Effector CD4-positive, alpha-beta T cell (primary cell): Measurements from ENCODE around the gene ALKBH7.

Experiments
- DNase-seq: peaks from one replicate; pipeline ENCODE4 v3.0.0-alpha.2; 2020

Gene ALKBH7

GRCh38 chr19:6402058-6402457 is 29.5 kb downstream of the ALKBH7 start:
- no peak for DNase-seq

DNA sequence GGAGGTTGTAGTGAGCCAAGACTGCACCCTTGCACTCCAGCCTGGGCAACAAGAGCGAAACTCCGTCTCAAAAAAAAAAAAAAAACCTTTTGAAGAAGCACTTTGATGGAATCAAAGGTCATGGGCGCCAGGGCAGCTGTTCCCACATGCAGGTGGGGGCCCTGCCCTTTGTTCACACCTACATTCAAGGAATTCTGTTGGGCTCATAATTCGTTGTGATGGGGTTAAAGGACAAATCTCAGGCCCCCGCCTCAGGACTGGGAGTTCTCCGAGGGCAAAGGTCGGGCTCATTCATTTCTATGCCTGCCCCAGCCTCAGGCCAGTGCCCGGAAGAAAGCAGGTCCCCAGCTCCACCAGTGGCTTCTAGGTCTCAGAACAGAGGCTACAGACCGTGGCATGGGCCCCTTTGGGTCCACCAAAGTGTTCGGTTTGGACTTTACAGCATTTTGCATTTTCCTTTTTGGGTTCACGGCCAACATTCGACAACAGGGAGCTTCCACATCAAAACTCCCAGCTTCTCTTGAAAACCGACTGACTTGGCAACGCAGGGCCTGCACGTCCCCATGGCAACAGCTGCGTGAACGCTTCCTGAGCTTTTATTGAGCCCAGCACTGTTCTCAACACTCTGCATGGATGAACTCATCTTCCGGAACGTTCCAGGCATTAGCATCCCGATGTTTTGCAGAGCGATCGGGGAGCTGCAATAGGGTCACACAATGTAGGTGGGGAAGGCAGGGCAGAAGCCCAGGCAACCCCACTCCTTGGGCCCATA is 30.4 kb downstream of the ALKBH7 start:
- no peak for DNase-seq

DNA sequence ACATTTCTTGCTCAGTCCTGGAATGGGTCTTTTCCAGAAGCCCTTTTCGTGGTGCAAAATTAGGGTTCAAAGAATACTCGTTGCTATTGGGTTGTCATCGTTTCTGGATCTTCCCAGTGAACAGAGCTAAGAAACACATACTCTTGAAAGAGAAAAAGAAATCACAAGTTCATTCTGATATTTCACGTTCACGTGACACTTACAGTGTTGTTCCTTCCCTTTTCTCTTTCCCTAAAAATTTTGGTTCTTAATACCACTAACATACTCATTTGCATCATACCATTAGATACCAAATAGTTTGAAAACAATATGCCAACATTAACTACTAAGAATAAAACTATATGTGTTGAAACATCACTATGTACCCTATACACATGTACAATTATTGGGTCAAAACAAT is 33.8 kb downstream of the ALKBH7 start:
- no peak for DNase-seq

GRCh38 chr19:6409346-6409745 is 36.8 kb downstream of the ALKBH7 start:
- no peak for DNase-seq

GRCh38 chr19:6412061-6412446 is 39.5 kb downstream of the ALKBH7 start:
- DNase-seq, result no peak

DNA sequence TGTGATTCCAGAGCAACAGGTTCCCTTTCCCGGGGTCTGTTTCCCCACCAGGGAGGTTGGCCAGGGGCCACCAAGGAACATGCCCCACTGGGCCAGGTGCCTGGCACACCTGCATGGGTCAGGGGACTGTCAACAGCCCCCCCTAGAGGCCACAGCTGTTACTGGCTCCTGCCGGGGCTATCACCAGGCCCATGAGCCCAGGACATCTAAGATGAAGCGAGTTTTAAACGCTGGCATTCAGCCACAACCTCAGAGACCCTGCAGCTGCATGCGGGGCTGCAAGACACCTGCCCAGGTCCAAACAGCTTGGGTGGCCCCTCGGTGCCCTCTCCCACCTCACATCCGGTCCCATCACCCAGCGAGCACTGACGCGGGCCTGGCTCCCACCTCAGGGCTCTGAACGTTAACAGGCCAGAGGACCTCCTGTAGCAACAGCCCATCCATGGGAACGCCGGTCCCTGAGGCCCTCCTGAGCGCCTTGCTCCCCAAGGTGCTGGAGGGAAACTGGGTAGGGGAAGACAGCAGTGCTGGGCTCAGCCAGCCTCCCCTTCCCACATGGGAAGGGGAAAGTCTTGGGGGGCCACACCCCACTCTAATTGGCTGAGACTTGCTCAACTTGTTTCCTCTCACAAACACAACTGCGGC is 40.0 kb downstream of the ALKBH7 start:
- peak; percentile 38 for DNase-seq

DNA sequence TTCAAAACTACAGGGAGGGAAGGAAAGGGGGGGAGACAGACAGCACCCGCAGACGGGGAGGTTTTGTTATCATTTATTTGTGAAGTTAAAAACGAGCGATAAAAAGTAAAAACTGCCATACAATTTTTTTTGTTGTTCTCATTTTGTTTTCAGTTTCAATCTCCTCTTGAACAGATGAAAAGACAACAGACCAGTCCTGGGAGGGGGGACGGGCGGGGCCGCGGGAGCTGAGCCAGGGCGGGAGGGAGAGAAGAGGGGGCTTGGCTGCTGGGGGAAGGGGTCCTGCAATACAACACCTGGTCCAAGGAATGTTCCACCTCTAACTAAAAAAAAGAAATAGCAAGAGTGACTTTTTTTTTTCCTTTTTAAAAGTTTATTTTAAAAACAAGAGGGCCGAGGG is 40.7 kb downstream of the ALKBH7 start:
- DNase-seq, result no peak

- DNase-seq, result no peak
These were observed 41.4 kb downstream of the ALKBH7 start for GRCh38 chr19:6413721-6414643.

DNA sequence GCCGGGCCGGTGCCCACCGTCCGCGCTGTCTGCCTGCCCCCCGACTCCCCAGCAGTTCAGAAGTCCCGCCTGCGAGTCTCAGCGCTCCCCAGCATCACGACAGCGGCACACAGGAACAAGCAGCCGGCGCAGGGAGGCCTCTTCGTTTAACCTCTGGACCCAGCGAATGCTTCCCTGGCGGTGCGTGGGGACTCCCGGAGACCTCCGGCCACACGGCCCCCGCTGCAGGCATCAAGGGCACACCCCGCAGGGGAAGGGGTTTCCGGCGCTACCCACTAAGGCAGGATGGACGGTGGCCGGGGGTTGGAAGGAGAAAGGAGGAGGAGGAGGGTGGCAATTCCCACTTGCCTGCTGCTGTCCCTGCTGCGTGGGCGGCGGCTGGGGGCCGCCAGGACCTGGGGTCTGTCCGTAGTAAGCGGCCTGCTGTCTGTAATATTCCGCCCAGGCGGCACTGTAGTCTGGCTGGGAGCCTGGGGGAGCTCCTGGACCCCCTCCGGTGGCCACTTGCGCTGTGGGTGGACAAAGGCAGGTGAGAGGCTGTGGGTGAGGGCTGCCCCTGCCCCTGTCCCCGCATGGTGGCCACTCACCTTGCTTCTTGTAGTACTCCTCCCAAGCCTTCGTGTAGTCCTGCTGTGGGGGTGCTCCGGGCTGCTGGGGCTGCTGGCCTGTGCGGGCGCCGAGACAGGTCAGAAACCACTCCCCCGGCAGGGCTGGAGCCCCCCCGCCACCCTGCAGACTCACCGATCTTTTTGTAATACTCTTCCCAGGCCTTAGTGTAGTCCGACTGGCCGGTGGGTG is 42.4 kb downstream of the ALKBH7 start:
- no peak for DNase-seq

DNA sequence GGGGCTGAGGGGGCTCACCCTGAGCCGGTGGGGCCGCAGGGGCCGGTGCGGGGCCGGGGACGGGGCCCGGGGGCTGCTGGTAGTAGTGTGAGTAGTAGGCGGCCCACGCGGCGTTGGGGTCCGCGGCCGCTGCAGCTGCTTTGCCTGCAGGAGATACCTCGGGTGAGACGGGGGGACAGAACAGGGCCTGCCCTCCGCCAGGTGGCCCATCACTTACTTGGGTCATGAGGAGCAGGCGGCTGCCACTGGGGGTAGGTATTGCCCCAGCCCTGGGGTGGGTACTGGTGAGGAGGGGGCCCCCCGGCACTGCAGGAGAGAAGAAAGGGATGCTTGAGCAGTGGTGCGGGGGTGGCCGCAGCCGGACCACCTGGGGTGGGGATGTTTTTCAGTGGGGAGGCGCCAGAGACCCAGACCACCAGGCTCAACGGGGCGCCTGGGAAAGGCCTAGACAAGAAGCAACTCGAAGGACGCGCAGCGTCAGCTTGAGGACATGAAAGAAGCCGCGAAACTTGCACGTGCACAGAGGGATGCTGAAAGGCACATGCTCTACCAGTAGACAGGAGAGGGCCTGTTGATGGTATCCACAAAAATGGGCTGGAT is 43.1 kb downstream of the ALKBH7 start:
- DNase-seq, result no peak

GRCh38 chr19:6416658-6417405 is 44.2 kb downstream of the ALKBH7 start:
- DNase-seq, result no peak

GRCh38 chr19:6417713-6418561 is 45.3 kb downstream of the ALKBH7 start:
- no peak for DNase-seq

GRCh38 chr19:6418562-6418932 is 46.0 kb downstream of the ALKBH7 start:
- DNase-seq, result no peak

GRCh38 chr19:6421075-6422014 is 48.8 kb downstream of the ALKBH7 start:
- DNase-seq, result no peak

GRCh38 chr19:6423499-6424194 is 51.1 kb downstream of the ALKBH7 start:
- no peak for DNase-seq

- no peak for DNase-seq
These were observed 51.8 kb downstream of the ALKBH7 start, which contains the start of gene KHSRP for GRCh38 chr19:6424195-6424938. Gene KHSRP (minus strand): TSS chr19:6424811. CDS start chr19:6424701, 110 bp downstream.
